Subcutaneous adipose tissue (tissue), 4 donors: ENCODE results near the gene CDC42EP3. TPM values are rescaled to one million over a fixed set of nuclear protein-coding genes. Genes with fewer than 3 reads are reported as not detected.

ENCODE experiments used
- total RNA-seq, 4 donors: library from RNA; depleted of rRNA; stranded (reverse); fragments of >200 nt; gene quantifications; one replicate each; pipeline ENCODE4 v1.1.0, GENCODE V29; 2016
- TF ChIP-seq, protein P1 (sequence below): fragments of 450-650 bp; IDR thresholded peaks from one replicate; pipeline ENCODE4 v1.5.1; 2016; ENCODE audit warnings: low read depth, mild to moderate bottlenecking, control low read depth, antibody characterized with exemption, moderate library complexity

The CDC42EP3 gene
- total RNA-seq, 4 donors from 2014 or later, result 29.7 to 56.9 (median 40.6) TPM

DNA sequence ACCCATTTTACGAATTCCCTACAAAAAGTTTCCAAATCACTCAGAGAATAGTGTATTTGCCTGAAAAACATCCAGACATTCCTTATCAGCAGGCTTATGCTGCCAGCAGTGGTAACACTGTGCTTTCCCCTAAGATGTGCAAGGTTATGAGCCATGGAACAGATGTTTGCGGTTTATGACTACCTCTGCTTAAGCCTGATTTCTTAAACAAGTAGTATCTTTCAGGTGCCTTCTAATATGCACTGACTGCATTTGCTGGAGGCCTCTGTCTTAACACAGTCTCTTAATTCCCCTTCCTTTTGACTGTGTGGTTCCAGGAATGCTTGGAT, 54.8 kb downstream of the CDC42EP3 start:
- TF ChIP-seq, protein P1, sequence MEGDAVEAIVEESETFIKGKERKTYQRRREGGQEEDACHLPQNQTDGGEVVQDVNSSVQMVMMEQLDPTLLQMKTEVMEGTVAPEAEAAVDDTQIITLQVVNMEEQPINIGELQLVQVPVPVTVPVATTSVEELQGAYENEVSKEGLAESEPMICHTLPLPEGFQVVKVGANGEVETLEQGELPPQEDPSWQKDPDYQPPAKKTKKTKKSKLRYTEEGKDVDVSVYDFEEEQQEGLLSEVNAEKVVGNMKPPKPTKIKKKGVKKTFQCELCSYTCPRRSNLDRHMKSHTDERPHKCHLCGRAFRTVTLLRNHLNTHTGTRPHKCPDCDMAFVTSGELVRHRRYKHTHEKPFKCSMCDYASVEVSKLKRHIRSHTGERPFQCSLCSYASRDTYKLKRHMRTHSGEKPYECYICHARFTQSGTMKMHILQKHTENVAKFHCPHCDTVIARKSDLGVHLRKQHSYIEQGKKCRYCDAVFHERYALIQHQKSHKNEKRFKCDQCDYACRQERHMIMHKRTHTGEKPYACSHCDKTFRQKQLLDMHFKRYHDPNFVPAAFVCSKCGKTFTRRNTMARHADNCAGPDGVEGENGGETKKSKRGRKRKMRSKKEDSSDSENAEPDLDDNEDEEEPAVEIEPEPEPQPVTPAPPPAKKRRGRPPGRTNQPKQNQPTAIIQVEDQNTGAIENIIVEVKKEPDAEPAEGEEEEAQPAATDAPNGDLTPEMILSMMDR, result no peak

DNA sequence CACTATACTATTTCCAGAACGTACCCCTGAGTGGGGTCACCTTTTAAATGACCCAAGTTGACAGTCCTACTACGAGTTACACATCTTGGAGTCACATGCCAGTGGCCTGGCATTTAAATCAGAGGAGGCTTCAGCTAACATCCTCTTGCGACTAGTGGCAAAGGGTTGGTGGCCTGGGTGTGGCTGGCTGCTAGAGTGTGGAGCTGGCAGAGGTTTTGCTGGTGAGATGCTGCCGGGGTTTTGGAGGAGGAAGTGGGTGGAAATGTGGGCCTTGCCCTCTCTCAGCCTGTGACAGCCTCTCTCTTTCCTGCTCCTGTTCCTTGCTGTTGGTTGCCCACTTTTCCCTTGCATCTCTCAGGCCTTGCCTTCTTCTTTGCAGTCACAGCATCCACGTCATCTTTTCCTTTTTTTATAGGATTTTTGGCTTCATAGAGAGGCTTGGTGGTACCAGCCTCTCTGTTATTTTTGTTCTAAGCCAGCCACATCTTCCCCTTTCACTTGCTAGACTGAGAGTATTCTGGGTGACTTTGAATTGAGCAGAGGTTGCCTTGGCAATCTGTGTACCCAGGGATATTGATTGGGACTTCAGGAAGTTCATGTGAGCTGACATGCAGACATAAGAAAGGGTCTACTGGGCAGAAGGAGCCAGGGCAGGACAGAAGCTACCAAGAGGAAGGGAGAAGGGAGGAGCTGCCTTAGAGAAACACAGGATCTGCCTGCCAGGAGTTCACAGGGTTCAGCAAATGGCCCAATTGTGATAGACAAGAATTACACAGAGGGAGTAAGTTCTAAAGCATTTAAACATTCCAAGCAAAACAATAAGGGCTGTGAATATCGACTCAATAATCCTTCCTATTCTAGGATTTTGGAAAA, 55.4 kb downstream of the CDC42EP3 start:
- TF ChIP-seq, protein P1, result no peak

DNA sequence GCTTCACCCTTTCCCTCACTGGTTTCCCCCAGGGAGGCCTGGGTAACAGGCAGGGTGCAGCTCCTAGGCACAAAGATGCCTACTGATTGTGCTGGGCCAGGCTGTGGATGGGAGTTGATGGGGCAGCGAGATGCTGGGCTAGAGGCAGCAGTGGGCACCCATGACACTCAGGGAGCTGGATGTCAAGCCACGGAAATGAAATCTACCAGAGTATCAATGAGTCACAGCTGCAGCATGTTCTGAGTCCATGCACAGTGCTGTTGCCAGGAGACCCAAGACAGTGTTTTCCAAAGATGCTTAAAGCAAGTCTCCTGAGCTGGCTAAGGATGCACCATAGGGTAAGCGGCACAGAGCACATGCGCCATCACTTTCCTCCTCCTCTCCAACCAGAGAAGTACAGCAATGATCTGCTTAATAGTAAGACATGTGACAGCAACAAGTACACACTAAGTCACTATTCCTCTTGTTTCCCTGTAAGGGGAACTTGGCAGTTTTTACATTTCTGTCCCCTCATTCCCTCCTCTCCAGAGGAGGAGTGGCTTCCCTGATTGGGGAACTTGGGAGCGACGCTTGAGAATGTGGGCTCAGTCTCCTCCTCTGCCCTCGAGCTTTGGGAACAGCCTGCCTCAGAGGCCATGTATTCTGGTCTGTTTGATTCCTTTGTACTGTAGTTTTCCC, 57.2 kb downstream of the CDC42EP3 start:
- TF ChIP-seq, protein P1, result no peak

DNA sequence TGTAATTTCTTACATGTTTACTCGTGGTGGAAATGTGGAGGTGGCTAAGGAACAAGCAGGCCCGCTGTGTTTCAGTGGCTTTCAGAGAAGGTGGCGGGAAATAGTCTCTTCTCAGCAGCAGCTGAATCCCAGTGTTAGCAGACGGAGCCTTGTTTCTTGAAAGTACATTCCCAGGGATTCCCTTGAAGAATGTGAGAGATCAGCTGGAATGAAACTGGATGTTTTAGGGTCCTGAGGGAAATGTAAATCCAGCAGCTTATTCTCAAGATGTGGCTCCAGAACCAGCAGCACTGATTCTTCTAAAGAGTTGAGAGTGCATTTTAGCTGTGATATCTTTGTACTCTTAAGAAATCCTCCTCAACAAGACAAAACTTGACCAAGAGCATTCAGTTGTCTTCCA, 59.1 kb downstream of the CDC42EP3 start:
- TF ChIP-seq, protein P1, result no peak

DNA sequence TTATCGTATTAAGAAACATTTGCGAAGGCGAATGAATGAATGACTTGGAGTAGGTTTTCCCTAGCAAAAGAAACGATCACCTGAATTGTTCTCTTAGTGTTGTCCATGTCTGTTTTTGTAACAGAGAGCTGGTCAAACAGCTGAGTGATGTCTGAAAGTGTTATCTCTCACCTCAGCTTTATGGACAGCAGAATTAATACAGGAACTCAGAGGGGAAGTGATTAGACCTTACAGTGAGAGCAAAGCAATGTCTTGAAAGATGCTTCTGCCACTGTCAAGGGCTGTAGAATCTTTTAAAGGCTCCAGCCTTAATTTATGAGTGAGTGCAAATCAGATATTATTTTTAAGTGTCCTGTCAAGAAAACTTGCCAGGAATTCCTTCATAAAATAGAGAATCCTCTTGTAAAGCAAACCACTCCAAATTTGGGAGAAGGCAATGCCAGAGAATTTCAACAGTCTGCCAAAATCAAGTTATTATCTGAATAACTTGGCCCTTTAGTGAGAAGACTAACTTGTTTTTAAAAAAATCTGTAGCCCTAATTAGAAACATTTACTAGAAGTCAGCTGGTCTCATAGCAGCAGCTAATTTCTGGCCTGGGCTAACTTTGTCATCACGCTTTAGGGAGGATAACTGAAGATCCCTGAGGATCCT, 60.7 kb downstream of the CDC42EP3 start:
- TF ChIP-seq, protein P1, result no peak

DNA sequence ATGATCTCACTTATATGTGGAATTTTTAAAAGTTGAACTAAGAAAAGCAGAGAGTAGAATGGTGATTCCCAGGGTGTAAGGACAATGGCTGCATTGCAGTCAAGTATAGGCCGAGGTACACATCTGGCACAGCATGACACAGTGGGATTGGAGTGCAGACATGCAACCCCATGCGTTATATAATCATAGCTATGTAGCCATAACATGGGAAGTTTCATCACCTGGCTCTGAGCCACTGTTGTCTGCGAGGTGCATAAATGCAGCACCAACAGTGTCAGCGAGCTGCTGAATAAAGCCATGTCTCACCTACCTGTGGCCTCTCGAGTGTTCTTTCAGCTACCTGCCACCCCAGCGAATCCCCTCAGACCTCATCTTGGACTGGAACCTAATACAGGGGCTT, 61.7 kb downstream of the CDC42EP3 start:
- TF ChIP-seq, protein P1, result no peak

DNA sequence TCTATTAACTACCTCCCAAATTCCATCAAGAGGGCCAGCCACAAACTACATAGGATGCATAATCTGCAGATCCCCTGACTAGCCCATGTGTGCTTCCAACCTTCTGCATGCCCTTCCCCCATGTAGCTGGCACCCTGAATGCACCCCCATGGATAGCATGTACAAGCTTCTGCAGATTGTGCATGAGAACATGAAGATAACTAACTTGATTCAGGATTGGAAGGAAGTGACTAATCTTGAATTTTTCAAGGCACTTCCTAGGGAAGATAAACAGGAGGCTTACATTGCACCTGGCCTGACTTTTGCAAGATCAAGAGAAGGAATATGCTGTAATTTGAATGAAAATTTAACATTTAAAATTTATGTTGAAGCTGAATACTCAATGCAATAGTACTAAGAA, 66.7 kb downstream of the CDC42EP3 start:
- TF ChIP-seq, protein P1, result no peak
